Endothelial cell (in vitro differentiated cells): ENCODE data around the gene VAMP3. TPM values are rescaled to one million over a fixed set of nuclear protein-coding genes. Genes with fewer than 3 reads are reported as not detected.

Experiments used
- total RNA-seq: library from RNA; stranded (reverse); fragmentation: NEBNext Ultra II Directional; extraction: Animal tissue kit (Norgen Biotek cat#: 25700); gene quantifications from one replicate; pipeline ENCODE4 v1.2.1, GENCODE V29; 2021; ENCODE audit not compliant: unreplicated experiment

Gene VAMP3
- total RNA-seq, 1 donor from 2014 or later, result 91.0 TPM

Other genes starting within 250 kb of the VAMP3 start
- gene PER3, start 13.0 kb downstream of the VAMP3 start, total RNA-seq, result 2.8 TPM
- not detected for gene UTS2, start 81.8 kb downstream of the VAMP3 start, total RNA-seq
- gene TNFRSF9, start 169.5 kb downstream of the VAMP3 start, total RNA-seq, result 4.8 TPM
- 223 TPM for gene PARK7, start 190.4 kb downstream of the VAMP3 start, total RNA-seq